Right cardiac atrium (tissue), 5 donors: ENCODE measurements around the gene CARD14. TPM values are rescaled to one million over a fixed set of nuclear protein-coding genes. Genes with fewer than 3 reads are reported as not detected.
A peak's percentile ranks its signal among the peaks of the same experiment; 100 is the strongest.
"Not testable (repeated sequence)": the region's sequence is repeated elsewhere in the genome, so short reads cannot be mapped to it uniquely, and the experiment has no call there.

ENCODE experiments used
- ATAC-seq, 2 donors: fragments of 200-7000 bp; cut with Tn5 transposase; one replicate each; pipeline versions ENCODE4 v1.8.0 to v1.9.1; 2020; ENCODE audit warnings: moderate library complexity in 2 of 2, mild to moderate bottlenecking in 1 of 2
- DNase-seq, 3 donors: peaks; one replicate each; pipeline ENCODE4 v3.0.0-alpha.2; 2020
- H3K27ac ChIP-seq: one replicate; pipeline ENCODE4 v1.5.1; 2013; ENCODE audit warnings: mild to moderate bottlenecking, low read length, control low read depth, moderate library complexity
- H3K27me3 ChIP-seq: one replicate; pipeline ENCODE4 v1.6.1; 2013; ENCODE audit not compliant: control insufficient read depth, insufficient read depth
- H3K4me1 ChIP-seq: one replicate; pipeline ENCODE4 v1.6.1; 2013; ENCODE audit warnings: low read length; ENCODE audit not compliant: control insufficient read depth, insufficient read depth
- H3K4me3 ChIP-seq: one replicate; pipeline ENCODE4 v1.5.1; 2013; ENCODE audit warnings: low read length, control low read depth
- H3K9me3 ChIP-seq: one replicate; pipeline ENCODE4 v1.6.1; 2013; ENCODE audit warnings: low read length; ENCODE audit not compliant: control insufficient read depth
- WGBS: extraction: QIAGEN DNeasy Blood & Tissue Kit; methylation state at CpG from one replicate; pipeline ENCODE4 v1.1.7; 2013; 5-methylcytosine and 5-hydroxymethylcytosine counted together
- intact Hi-C, 4 donors: fragments of 100-400 bp; cut with DNase I; formaldehyde crosslinking; loops; one replicate each; pipeline versions ENCODE4 v1.11.0 to v1.14.0; 2022 to 2023
- polyA plus RNA-seq: library from polyadenylated mRNA; stranded (reverse); fragments of 200-250 nt; gene quantifications from one replicate; pipeline ENCODE4 v1.2.3, GENCODE V29; 2013
- total RNA-seq, 4 donors: library from RNA; stranded (reverse); fragmentation: NEBNext Ultra II Directional; extraction: Animal tissue kit (Norgen Biotek cat#: 25700); gene quantifications; one replicate each; pipeline ENCODE4 v1.2.1, GENCODE V29; 2021
- donor health status: healthy with polysubstance abuse.
- donor health status: DM: no; HTN: yes; CAD: no.
- donor health status: DM: no; HTN: no; CAD: no.
- donor health status: DM: no; HTN: yes; CAD: no; lungs with severe emphysema.
- donor health status: DM: yes; HTN: yes; CAD: no.

The CARD14 gene
- total and polyA plus RNA-seq, 5 donors = 0.05 to 0.20 (median 0.14) TPM; not detected in 2

DNA sequence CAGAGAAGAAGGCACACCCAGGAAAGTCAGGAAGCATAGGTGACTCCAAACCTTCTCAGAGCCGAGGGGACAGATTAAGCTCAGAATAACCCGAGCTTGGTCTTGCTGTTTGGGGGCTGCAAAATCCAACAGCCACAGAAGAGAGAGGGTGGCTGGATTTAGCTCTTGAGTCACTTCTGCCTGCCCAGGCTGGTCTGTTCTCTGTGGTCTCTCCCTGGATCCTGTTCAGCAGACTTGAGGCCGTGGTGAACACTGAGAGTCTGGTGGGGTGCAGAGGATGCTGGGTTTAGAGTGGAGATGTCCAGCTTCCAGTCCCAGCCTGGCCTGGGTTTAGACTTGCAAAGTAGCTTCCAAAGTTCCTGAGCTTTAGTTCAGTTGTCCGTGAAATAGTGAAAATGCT, 59.2 kb downstream of the CARD14 start:
- Histone ChIP-seq H3K4me1 (no peaks in the 10 kb centered on the region), H3K4me3 (no peak overlapping the region), H3K9me3 (no peaks in the 10 kb centered on the region), H3K27ac (no peak overlapping the region), H3K27me3 (no peaks in the 10 kb centered on the region)
- WGBS = 79% methylated on average over 4 of the region's 4 CpGs
- intact Hi-C loops = no loop called here
- ATAC-seq = no peak
- DNase-seq = no peak

DNA sequence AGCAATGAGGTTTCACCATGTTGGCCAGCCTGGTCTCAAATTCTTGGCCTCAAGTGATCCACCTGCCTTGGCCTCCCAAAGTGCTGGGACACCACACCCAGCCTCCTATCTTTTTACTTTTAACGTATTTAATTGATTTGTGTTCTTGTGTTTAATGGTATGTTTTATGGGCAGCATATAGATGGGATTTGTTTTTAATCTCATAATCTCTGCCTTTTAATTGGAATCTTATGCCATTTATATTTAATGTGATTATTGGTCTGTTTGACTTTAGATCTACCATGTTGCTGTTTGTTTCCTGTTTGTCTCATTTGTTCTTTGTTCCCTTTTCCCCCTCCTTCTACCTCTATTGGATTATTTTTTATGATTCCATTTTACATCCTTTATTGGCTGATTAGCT, 62.6 kb downstream of the CARD14 start:
- no peak for ATAC-seq
- Histone ChIP-seq H3K4me1 (no peaks in the 10 kb centered on the region), H3K27me3 (no peaks in the 10 kb centered on the region), H3K4me3 (no peak overlapping the region), H3K9me3 (no peaks in the 10 kb centered on the region), H3K27ac (no peak overlapping the region)
- intact Hi-C loops = no loop called here
- DNase-seq = no peak
- WGBS = 98% methylated on average over 1 of the region's 1 CpG

DNA sequence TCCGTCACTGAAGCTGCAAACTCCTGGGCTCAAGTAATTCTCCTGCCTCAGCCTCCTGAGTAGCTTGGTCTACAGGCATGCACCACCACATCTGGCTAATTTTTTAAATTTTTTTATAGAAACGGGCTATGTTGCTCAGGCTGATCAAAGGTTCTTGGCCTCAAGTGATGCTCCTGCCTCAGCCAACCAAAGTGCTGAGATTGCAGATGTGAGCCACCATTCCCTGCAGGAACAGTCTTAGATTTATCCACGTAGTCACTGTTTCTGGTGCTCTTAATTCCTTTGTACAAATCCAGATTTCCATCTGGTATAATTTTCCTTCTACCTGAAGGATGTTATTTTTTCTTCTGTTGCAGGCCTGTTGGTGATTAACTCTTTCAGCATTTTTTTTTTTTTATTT, 63.4 kb downstream of the CARD14 start:
- H3K4me3 ChIP-seq = no peak overlapping the region
- no peaks in the 10 kb centered on the region for H3K4me1 ChIP-seq
- ATAC-seq (no peak), DNase-seq (no peak)
- no peaks in the 10 kb centered on the region for H3K27me3 ChIP-seq
- H3K27ac ChIP-seq = no peak overlapping the region
- H3K9me3 ChIP-seq = no peaks in the 10 kb centered on the region
- intact Hi-C loops = no loop called here
- 98% methylated on average over 3 of the region's 3 CpGs for WGBS

DNA sequence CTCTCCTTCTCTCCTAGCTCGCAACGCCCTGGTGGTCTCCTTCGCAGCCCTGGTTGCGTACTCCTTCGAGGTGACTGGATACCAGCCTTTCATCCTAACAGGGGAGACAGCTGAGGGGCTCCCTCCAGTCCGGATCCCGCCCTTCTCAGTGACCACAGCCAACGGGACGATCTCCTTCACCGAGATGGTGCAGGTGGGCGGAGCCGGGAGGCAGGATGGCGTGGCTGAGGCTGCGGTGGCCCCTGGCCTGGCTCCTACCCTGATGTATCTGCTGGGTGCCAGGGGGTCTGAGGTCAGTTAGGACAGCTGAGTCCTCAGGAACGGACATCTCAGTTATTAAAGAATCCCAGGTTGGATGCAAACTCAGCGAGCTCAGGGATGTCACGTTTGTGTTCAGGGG, 67.1 kb downstream of the CARD14 start:
- H3K27me3 ChIP-seq = no peaks in the 10 kb centered on the region
- H3K4me1 ChIP-seq = no peaks in the 10 kb centered on the region
- DNase-seq (no peak), ATAC-seq (no peak)
- H3K27ac ChIP-seq = no peak overlapping the region
- intact Hi-C loops = no loop called here
- no peaks in the 10 kb centered on the region for H3K9me3 ChIP-seq
- WGBS = 88% methylated on average over 17 of the region's 17 CpGs
- no peak overlapping the region for H3K4me3 ChIP-seq

DNA sequence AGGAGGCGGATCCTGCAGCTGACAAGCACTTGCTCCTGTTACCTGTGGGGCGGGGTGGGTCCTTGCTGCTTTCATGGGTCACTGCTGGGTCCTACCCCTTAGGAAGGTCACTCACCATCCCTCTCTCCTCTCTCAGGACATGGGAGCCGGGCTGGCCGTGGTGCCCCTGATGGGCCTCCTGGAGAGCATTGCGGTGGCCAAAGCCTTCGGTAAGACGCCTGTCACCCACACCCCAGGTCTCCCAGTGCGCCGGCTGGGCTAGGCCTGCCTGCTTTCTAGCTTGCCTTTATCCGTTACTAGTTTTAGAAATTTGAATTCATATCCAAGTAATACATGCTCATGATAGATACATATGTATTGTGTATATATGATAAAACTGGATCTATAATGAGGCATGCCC, 67.6 kb downstream of the CARD14 start:
- Histone ChIP-seq H3K27me3 (no peaks in the 10 kb centered on the region), H3K9me3 (no peaks in the 10 kb centered on the region), H3K4me1 (no peaks in the 10 kb centered on the region), H3K27ac (no peak overlapping the region), H3K4me3 (no peak overlapping the region)
- 97% methylated on average over 10 of the region's 10 CpGs for whole genome bisulfite sequencing
- DNase-seq (peak in 1 of 3 donors; percentile 41), ATAC-seq (no peak)
- intact Hi-C loops = no loop called here

DNA sequence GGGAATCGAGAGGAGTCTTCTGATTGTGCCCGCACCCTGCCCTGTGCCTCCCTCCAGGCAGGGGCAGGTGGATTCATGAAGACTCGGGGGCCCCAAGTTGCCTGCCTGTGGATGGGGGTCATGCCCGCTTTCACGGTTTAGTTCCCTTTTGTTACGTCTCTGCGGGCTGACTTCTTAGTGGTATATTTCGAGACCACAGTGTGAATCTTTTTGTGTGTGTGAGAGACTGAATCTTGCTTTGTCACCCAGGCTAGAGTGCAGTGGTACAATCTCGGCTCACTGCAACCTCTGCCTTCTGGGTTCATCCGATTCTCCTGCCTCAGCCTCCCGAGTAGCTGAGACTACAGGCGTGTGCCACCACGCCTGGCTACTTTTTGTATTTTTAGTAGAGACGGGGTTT, 72.7 kb downstream of the CARD14 start:
- H3K27ac ChIP-seq = no peak overlapping the region
- peak in 1 of 3 donors; percentile 22 for DNase-seq
- no peaks in the 10 kb centered on the region for H3K4me1 ChIP-seq
- ATAC-seq = no peak
- no peaks in the 10 kb centered on the region for H3K27me3 ChIP-seq
- WGBS = 82% methylated on average over 14 of the region's 14 CpGs
- intact Hi-C loops = no loop called here
- H3K9me3 ChIP-seq = no peaks in the 10 kb centered on the region
- H3K4me3 ChIP-seq = no peak overlapping the region

DNA sequence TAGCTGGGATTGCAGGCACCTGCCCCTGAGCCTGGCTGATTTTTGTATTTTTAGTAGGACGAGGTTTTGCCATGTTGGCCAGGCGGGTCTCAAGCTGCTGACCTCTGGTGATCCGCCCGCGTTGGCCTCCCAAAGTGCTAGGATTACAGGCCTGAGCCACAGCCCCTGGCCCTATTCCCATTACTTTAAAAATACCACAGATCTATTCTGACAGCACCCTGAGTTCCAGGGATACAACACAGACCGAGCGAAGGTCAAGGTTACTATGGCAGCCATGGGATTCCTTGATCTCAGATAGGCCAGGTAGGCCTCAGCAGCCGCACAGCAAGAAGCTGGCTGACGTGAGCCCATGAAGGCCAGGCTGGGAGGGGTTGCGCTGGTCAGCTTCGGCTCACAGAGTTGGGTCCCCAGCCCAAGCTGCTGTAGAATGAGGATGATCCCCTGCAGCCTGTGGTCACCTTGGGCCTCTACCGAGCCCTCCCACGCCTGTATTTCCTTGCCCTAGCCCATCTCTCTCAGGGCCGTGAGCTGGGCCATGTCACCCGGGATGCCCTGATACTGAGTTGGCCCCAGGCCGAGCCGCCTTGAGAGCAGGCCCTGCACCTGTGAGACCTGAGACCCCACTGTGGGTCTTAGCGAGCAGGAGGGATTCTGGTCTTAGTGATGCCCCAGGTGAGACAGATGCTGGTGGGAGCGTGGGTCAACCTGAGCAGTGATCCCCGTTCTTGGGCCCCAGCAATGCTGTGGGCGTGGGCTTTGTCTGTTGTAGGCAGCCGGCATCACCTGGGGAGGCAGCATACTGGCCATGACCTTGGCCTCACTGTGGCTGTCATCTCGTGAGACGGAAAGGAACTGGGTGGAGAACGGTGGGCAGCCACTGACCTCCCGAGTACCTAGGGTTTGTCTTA, 74.0 kb downstream of the CARD14 start:
- 93% methylated on average over 26 of the region's 26 CpGs for WGBS
- peak in 2 of 3 donors; percentile 39 to 52 for DNase-seq
- no peak for ATAC-seq
- intact Hi-C loops = no loop called here
- Histone ChIP-seq H3K9me3 (no peaks in the 10 kb centered on the region), H3K4me3 (no peak overlapping the region), H3K27me3 (no peaks in the 10 kb centered on the region), H3K4me1 (no peaks in the 10 kb centered on the region), H3K27ac (no peak overlapping the region)

DNA sequence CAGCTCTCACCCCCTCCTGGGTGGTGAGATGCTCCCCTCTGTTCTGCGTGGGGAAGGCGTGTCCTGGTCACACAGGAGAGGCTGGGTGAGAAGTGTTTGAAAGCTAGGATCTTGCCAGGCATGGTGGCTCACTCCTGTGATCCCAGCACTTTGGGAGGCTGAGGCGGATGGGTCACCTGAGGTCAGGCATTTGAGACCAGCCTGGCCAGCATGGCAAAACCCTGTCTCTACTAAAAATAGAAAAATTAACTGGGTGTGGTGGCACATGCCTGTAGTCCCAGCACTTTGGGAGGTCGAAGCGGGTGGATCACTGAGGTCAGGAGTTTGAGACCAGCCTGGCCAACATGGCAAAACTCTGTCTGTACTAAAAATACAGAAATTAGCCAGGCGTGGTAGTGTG, 74.6 kb downstream of the CARD14 start:
- H3K27me3 ChIP-seq, H3K9me3 ChIP-seq, H3K27ac ChIP-seq, H3K4me1 ChIP-seq, intact Hi-C loops, H3K4me3 ChIP-seq, ATAC-seq: not testable (repeated sequence)
- 95% methylated on average over 6 of the region's 6 CpGs for WGBS
- peak in 2 of 3 donors; percentile 10 to 21 for DNase-seq

DNA sequence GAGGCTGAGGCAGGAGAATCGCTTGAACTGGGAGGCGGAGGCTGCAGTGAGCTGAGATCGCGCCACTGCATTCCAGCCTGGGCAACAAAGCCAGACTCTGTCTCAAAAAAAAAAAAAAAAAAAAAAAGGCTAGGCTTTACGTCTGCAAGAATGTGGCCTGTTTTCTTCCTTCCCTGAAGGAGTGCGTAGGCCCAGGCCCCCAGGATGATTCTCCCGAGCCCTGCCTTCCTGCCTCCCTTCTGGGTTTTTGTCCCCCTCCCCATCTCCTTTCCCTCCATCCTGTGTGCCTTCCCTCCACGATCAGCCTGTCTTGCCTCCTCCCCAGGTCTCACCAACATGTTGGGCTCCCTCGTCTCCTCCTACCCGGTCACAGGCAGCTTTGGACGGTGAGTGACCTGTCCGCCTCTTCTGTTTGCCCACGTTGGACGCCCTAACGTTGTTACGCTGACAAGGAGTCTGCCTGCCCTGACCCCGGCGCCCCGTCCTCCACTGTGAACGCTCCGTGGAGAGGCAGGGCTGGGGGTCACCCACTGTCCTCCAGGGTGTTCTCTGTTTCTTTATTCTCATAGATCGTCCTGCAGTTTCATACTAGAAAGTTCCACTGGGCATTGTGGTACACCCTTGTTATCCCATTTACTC, 75.2 kb downstream of the CARD14 start:
- H3K27ac ChIP-seq = no peak overlapping the region
- H3K4me1 ChIP-seq = no peaks in the 10 kb centered on the region
- ATAC-seq (no peak), DNase-seq (peak in 1 of 3 donors; percentile 45)
- intact Hi-C loops = no loop called here
- no peaks in the 10 kb centered on the region for H3K27me3 ChIP-seq
- WGBS = 89% methylated on average over 22 of the region's 22 CpGs
- H3K4me3 ChIP-seq = no peak overlapping the region
- no peaks in the 10 kb centered on the region for H3K9me3 ChIP-seq

DNA sequence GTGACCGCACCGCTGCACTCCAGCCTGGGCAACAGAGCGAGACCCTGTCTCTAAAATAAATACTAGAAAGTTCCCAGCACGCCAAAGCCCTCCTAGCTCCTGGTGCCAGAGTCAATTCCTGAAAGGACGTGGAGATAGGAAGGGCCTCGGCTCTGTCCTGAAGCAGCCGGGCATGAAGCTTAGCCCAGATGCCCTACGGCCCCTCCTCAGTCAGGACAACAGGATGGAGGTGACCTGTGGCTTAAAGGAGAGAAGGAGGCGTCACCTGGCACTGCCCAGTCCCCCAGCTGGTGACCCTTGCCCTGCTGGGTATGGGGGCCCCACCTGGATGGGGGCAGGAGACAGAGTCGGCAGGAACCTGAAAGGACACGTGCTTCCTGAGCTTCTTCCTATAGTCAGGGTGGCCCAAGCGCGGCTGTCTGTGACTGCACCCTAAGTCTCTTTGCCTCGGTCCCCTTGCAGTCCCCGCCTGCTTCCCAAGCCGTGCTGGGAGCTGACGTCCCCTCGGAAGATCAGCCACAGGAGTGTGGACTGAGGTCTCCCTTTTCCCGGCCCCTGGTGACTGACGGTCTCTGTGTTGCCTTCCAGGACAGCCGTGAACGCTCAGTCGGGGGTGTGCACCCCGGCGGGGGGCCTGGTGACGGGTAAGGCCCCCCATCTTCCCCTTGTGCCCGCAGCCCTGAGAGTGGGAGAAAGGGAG, 75.9 kb downstream of the CARD14 start:
- DNase-seq (peak in 2 of 3 donors; percentile 18 to 29), ATAC-seq (no peak)
- 92% methylated on average over 27 of the region's 27 CpGs for WGBS
- Histone ChIP-seq H3K27ac (no peak overlapping the region), H3K9me3 (no peaks in the 10 kb centered on the region), H3K27me3 (no peaks in the 10 kb centered on the region), H3K4me3 (no peak overlapping the region), H3K4me1 (no peaks in the 10 kb centered on the region)
- intact Hi-C loops = no loop called here

DNA sequence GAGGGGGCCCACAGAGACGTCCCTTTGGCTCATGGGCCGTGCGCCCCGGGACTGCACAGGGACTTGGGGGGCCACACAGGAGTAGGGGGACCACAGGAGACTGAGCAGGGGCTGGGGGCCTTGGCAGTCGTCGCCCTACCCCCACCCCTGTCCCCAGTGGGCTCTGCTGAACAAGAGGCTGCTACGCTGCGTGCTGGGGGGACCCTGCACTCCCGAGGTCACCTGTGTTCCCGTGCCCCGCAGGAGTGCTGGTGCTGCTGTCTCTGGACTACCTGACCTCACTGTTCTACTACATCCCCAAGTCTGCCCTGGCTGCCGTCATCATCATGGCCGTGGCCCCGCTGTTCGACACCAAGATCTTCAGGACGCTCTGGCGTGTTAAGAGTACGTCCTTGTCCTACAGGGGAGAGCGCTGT, 76.4 kb downstream of the CARD14 start:
- no peak overlapping the region for H3K4me3 ChIP-seq
- intact Hi-C loops = no loop called here
- WGBS = 96% methylated on average over 19 of the region's 19 CpGs
- DNase-seq = peak in 2 of 3 donors; percentile 33 to 50
- H3K4me1 ChIP-seq = no peaks in the 10 kb centered on the region
- H3K9me3 ChIP-seq = no peaks in the 10 kb centered on the region
- peak in 1 of 2 donors; percentile 20 for ATAC-seq
- no peak overlapping the region for H3K27ac ChIP-seq
- H3K27me3 ChIP-seq = no peaks in the 10 kb centered on the region
